AG04449 (cell line): ENCODE measurements around the gene RAB37.

Experiments used
- CTCF ChIA-PET: fragments of 350-600 bp; formaldehyde crosslinking; extraction: SDS; loops from one replicate; lab custom pipeline; 2021; ENCODE audit warnings: antibody characterized with exemption; lab: Yijun Ruan, JAX
- POLR2A ChIA-PET: fragments of 400-600, 350-600 bp; formaldehyde crosslinking; extraction: SDS; loops from one replicate; lab custom pipeline; 2020; ENCODE audit warnings: antibody characterized with exemption, inconsistent platforms; lab: Yijun Ruan, JAX
- DNase-seq: peaks from one replicate; pipeline ENCODE4 v3.0.0-alpha.2; 2010; ENCODE audit warnings: low read depth, low spot score
- H3K4me3 ChIP-seq: 2 replicates; pipeline ENCODE4 v1.5.1; 2011; ENCODE audit warnings: low read depth, mild to moderate bottlenecking, control low read depth, low read length
- TF ChIP-seq, protein P1 (sequence below): IDR thresholded peaks from one replicate; pipeline ENCODE4 v1.5.1; 2011; ENCODE audit warnings: mild to moderate bottlenecking, moderate library complexity, low read length, control low read depth, inconsistent platforms; ENCODE audit not compliant: insufficient read depth; ENCODE audit errors: missing control alignments

RAB37 gene

DNA sequence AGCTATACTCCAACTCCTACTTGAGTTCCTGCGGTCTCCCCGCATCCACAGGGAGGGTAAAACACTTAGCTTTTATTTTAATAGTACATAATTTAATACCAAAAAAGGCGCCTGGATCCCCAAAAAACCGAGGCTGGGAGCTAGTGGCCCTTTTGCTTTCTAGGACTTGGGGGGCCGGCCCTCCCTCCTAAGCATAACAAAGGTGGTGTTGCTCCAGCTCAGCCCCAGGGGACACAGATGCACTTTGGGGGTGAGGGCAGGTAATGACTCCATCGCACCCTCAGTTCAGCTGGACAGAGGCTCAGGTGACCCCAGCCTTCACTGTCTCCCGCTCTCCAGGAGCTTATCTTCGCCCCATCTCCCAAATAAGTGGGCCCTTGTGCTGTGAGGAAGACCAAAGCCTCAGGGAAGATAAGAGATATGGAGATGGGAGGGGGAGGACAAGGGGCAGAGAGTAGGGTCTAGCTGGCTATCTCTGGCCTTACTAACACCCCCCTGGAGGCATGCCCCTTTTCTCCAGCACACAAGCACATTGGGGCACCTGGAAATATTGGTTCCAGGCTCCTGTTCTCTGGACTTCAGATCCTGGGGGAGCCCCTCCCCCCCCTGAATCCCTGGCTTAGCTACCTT lies 8.6 kb downstream of the RAB37 start:
- H3K4me3 ChIP-seq: no peak overlapping the region
- ChIA-PET CTCF (interaction anchor here (0.7 to 4.7 kb wide), 35 partner anchors 8 to 366 kb away, joined by 3 to 185 read pairs (median 6); partner anchors contain the start of genes FDXR, GRIN2C, HID1 and MRPL58), POLR2A (interaction anchor here (1.0 to 1.9 kb wide), 2 partner anchors 25 to 31 kb away, joined by 5 to 6 read pairs; partner anchors contain the start of gene NAT9)
- no peak for DNase-seq
- TF ChIP-seq, protein P1, sequence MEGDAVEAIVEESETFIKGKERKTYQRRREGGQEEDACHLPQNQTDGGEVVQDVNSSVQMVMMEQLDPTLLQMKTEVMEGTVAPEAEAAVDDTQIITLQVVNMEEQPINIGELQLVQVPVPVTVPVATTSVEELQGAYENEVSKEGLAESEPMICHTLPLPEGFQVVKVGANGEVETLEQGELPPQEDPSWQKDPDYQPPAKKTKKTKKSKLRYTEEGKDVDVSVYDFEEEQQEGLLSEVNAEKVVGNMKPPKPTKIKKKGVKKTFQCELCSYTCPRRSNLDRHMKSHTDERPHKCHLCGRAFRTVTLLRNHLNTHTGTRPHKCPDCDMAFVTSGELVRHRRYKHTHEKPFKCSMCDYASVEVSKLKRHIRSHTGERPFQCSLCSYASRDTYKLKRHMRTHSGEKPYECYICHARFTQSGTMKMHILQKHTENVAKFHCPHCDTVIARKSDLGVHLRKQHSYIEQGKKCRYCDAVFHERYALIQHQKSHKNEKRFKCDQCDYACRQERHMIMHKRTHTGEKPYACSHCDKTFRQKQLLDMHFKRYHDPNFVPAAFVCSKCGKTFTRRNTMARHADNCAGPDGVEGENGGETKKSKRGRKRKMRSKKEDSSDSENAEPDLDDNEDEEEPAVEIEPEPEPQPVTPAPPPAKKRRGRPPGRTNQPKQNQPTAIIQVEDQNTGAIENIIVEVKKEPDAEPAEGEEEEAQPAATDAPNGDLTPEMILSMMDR: no peak

DNA sequence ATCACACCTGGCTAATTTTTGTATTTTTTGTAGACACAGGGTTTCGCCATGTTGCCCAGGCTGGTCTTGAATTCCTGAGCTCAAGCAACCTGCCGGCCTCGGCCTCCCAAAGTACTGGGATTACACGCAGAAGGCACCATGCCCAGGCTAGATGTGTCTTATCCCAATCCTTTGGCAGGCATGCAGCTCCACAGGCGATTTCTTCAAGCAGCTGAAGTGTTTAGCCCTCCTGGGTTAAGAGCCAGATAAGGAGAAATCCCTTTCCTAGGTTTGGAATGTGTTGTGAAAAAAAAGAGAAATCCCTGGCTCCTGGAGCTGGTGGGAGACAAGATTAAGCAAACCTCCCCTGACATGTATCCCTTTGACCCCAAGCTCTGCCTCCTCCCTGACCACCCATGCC lies 9.3 kb downstream of the RAB37 start:
- no peak for DNase-seq
- TF ChIP-seq, protein P1: no peak
- H3K4me3 ChIP-seq: no peak overlapping the region
- ChIA-PET POLR2A (no interaction called here), CTCF (interaction anchor here (0.7 to 4.7 kb wide), 19 partner anchors 9 to 215 kb away, joined by 3 to 185 read pairs (median 13); partner anchors contain the start of genes FDXR, GRIN2C, NAT9 and RAB37)

DNA sequence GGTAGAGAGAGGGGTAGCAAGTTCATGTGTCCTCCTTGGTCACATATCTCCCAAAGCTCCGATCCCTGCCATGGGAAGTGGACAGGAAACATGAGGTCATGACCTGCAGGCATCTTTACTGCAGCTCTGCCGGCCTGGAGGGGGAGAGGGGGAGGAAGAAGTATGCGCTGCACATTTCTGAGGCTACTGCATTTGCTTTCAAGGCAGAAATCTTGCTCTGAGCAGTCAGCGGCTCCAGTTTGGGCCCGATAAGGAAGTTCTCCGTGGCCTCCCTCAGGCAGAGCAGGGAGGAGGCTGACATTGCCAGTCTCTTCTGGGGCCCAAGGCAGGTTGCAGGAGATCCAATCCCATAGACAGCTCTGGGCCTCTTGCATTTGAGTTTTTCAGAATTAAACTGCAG lies 9.9 kb downstream of the RAB37 start:
- no peak for DNase-seq
- TF ChIP-seq, protein P1: no peak
- no peak overlapping the region for H3K4me3 ChIP-seq
- ChIA-PET CTCF (interaction anchor here (0.7 to 4.7 kb wide), 15 partner anchors 10 to 214 kb away, joined by 3 to 185 read pairs (median 17); partner anchors contain the start of genes FDXR, GRIN2C, NAT9 and RAB37), POLR2A (no interaction called here)

DNA sequence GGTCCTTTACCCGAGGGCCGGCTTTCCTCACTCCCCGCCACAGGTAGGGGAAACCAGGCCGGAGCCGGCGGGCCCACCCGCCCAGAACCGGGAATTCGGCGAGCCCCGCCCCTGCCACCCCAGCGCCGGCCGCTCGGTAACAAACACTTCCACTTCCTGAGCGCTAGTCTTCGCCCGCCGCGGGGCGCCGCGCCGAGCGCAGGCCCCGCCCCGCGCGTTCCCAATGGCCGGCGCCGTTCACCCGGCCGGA lies 11.1 kb downstream of the RAB37 start:
- peak overlapping the region; percentile 57 for H3K4me3 ChIP-seq
- ChIA-PET POLR2A (no interaction called here), CTCF (interaction anchor here (2.4 to 4.7 kb wide), 5 partner anchors 11 to 210 kb away, joined by 14 to 185 read pairs (median 44); partner anchors contain the start of genes GRIN2C, NAT9 and RAB37)
- DNase-seq: no peak
- TF ChIP-seq, protein P1: no peak

DNA sequence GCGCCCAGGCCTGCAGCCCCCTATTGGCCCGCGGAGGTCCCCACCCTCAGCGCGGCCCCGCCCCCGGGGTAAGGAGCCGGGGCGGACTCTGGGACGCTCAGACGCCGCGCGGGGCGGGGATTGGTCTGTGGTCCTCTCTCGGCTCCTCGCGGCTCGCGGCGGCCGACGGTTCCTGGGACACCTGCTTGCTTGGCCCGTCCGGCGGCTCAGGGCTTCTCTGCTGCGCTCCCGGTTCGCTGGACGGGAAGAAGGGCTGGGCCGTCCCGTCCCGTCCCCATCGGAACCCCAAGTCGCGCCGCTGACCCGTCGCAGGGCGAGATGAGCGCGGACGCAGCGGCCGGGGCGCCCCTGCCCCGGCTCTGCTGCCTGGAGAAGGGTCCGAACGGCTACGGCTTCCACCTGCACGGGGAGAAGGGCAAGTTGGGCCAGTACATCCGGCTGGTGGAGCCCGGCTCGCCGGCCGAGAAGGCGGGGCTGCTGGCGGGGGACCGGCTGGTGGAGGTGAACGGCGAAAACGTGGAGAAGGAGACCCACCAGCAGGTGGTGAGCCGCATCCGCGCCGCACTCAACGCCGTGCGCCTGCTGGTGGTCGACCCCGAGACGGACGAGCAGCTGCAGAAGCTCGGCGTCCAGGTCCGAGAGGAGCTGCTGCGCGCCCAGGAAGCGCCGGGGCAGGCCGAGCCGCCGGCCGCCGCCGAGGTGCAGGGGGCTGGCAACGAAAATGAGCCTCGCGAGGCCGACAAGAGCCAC lies 11.6 kb downstream of the RAB37 start, which contains the start of gene NHERF1:
NHERF1 (plus strand) TSS at position 100 of the 750 bp plus-strand sequence; CDS start at position 319, 219 bp downstream.
- CTCF ChIA-PET: interaction anchor here (0.7 to 4.7 kb wide), 12 partner anchors 11 to 121 kb away, joined by 3 to 185 read pairs (median 8); partner anchors contain the start of genes GRIN2C, NAT9 and RAB37
- TF ChIP-seq, protein P1: peak; percentile 18
- POLR2A ChIA-PET: interaction anchor here (0.8 to 2.5 kb wide), 2 partner anchors 12 to 25 kb away, joined by 3 to 10 read pairs; no protein-coding TSS in a partner anchor
- H3K4me3 ChIP-seq: peak within 1 kb of the TSS; percentile 76
- DNase-seq: peak; percentile 38
